Mesenteric fat pad (tissue), 1 donor: ENCODE data around the gene CAPN9. TPM values are rescaled to one million over a fixed set of nuclear protein-coding genes. Genes with fewer than 3 reads are reported as not detected.

Source experiments
- DNase-seq: peaks from one replicate; pipeline ENCODE4 v3.0.0-alpha.2; 2020; ENCODE audit warnings: low spot score
- total RNA-seq: library from RNA; stranded (reverse); fragmentation: NEBNext Ultra II Directional; extraction: Animal tissue kit (Norgen Biotek cat#: 25700); gene quantifications from one replicate; pipeline ENCODE4 v1.2.1, GENCODE V29; 2021
- donor health status: DM: yes; HTN: yes; CAD: no.

Gene CAPN9
- total RNA-seq, 1 donor from 2014 or later = not detected

DNA sequence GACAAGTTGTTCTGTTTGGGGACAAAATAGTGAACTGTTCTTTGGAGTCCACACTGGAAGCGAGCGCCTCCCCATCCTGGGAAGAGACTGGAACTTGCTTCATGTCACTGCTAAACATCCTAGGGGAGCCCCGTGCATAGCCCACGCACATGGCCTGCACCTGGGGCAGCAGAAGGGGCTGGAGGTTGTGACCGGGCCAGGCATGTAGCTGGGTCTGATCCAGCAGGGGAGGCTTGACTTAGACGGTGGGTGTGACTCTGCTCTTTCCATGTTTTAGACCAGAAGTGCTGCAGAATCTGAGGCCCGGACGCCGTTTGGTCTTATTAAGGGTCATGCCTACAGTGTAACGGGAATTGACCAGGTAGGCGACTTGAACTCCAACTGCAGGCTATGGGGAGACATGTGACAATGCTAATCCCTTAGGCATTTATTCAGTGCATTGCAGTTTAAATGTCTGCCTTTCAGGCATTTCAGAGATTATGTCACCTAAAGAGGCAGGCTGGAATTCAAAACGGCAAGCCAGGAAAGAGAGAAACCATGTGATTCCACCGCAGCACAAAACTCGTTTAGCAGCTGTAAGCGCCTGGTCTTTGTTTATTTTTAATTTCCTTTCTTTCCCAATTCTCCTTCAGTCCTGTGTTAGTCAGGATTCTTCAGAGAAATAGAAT is 21.8 kb downstream of the CAPN9 start:
- peak; percentile 72 for DNase-seq

DNA sequence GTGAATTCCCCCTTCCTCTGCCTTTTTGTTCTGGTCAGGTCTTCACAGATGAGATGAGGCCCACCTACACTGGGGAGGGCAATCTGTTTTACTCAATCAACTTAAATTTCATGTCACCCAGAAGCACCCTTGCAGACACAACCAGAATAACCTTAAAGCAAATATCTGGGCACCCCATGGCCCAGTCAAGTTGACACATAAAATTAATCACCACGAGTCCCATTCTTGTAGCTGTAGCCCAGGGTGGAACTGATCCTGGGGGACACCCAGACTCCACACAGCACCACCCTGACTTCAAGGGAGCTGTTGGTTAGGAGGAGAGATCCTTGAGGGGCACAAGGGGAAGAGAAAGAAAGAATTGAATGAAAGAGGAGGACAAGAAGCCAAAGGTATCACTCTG is 23.1 kb downstream of the CAPN9 start:
- DNase-seq = no peak

- DNase-seq = no peak
These were observed 24.7 kb downstream of the CAPN9 start for GRCh38 chr1:230771773-230772354.

DNA sequence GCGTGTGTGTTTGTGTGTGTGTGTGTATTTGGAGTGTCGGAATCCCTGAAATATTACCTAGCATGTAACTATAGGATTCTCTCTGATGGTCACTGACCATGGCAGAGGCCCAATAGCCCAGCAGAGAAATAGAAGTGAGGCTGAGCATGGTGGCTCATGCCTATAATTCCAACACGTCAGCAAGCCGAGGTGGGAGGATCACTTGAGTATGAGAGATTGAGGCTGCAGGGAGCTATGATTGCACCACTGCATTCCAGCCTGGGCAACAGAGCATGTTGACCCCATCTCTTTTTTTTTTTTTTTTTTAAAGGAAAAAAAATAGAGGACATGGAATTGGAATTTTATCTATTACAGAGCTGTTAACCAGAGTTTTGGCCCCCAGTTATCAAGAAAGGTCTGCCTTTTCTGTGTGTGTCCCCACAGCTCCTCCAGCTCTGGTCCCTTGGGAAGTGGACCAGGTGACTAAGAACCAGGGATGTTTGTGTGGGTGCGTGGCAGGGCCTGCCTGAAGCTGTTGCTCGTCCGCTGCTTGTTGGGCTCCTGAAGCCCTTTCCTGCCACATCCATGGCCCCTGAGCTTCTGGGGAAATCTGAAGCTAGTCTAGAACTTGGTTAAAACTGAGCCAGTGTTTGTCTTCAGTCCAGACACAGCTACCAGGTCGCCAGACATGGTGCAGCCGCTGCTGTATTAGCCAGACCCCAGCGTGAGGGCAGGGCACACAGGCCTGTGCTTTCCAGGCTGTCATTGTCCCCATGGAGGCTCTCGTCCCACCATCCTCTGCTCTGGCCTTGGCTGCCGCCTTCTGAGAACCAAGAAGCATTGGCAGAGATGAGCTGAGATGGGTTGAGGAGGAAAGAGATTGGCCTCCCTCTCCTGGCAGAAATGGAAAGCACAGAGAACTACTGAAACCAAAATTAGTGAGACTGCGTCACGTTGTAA is 25.5 kb downstream of the CAPN9 start:
- no peak for DNase-seq

- DNase-seq = no peak
These were observed 26.3 kb downstream of the CAPN9 start for GRCh38 chr1:230773396-230774033.

GRCh38 chr1:230778916-230779590 is 31.9 kb downstream of the CAPN9 start:
- peak; percentile 82 for DNase-seq

GRCh38 chr1:230781131-230781530 is 33.9 kb downstream of the CAPN9 start:
- DNase-seq = no peak

DNA sequence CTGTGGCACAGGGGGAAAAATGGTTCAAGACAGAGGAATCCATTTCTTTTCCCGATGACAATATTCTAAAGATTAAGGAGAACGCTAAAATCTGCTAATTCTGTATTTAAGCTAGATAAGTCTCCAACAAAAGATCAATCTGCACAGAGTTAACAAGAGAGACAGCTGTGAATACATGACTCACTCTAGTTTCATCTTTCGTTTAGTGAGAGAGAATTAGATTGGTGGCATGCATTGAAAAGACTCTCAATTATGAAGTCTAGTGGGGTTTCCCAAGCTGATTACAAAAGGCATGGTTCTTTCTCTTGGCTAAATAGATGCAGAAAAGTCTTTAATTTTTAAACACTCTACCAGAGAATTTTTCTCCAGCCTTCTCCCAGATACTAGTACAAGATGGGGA is 34.4 kb downstream of the CAPN9 start:
- no peak for DNase-seq

DNA sequence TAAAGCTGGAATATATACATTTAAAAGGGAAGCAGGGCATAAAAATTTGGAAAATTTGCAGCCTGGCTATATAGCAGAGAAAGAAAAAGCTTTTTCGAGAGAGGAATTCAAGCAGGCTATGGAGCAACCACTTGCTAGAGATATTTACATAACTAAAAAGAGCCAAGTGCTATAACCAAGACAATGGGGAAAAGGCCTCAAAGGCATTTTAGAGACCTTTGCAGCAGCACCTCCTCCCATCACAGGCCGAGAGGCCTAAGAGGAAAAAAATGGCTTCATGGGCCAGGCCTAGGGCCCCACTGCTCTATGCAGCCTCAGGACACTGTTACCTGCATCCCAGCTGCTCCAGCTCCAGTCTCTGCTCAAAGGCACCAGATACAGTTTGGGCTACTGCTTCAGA is 37.0 kb downstream of the CAPN9 start:
- no peak for DNase-seq

- DNase-seq = no peak
These were observed 38.6 kb downstream of the CAPN9 start for GRCh38 chr1:230785636-230786384.

GRCh38 chr1:230786385-230786753 is 39.2 kb downstream of the CAPN9 start:
- no peak for DNase-seq

DNA sequence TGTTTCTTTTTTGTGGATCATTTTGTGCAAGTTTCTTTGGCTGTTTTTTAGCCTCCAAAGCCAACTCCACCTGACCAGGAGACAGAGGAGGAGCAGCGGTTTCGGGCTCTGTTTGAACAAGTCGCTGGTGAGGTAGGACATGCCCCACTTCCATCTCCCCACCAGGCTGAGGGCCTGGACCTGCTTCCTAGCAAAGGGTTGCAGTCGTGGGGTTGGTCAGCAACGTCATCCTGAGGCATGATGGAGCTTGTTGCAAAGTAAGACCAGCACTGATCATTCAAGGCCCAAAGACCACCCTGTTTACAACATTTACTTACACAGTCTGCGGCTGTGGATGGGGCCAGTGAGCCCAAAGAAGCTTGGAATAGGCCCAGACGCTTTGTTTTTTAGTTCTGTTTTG is 40.3 kb downstream of the CAPN9 start:
- no peak for DNase-seq

DNA sequence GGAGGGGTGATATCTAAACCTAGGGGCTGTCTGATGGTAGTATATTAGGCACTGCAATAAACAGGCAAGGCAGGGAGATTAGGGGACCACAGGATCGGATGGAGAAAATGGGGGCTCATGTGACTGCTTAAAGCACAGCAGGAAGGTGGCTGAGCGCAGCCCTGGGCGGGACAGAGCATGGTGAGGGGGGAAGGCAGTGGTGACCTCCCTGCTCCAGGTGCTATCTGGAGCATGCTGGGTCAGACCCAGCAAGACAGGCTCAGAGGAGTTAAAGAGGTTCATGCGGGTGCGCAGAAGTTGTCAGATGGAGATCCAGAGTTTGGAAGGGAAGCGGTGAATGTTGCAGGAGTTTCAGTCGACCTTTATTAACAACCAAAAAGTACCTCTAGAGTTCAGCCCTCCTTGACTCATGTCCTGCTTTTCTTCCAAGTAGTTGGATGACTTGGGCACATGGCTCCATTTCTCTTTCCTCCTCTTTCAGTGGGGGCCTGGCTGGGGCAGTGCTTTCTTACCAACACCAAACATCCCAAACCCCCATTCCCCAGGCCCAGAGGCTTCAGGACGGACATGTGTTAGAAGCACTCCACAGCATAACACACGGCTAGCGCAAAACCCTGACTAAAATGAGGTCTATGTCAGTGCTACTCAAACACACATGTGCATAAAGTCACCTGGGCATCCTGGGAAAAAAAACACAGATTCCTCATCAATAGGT is 41.5 kb downstream of the CAPN9 start:
- DNase-seq = no peak

- no peak for DNase-seq
These were observed 42.8 kb downstream of the CAPN9 start for GRCh38 chr1:230790026-230790425.

GRCh38 chr1:230791986-230792564 is 44.9 kb downstream of the CAPN9 start:
- DNase-seq = no peak

DNA sequence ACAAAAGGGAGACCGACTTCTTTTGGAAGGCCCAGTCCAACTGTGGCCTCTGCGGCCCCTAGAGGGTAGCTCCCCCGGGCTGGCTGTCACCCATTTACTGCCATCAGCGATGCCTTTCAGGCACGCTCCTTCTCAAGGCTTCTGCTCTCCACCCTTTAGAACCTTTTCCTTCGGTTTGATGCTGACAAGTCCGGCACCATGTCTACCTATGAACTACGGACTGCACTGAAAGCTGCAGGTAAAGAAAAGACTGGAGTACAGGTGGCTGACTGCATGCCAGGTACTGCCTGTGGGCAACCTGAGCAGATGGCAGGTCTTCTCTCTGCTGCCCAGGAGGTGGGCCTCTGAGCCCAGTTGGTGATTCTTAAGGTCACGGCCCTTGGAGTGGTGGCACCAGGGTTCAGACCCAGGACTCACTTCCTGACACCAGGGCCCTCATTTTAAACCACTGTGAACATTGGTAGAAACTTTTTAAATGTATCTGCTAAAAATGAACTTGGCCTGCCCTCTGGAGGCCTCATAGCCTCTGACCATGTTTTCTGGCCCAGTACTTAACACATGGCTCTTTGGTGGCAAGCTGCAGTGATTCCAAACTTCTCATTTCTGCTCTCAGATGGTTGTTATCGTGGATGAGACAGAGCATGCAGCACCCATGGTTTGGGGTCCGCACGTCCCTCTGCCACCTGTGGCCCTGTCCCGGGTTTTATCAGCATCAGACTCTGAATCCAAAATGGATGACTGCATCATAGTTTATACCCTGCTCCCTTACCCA is 45.7 kb downstream of the CAPN9 start:
- no peak for DNase-seq

DNA sequence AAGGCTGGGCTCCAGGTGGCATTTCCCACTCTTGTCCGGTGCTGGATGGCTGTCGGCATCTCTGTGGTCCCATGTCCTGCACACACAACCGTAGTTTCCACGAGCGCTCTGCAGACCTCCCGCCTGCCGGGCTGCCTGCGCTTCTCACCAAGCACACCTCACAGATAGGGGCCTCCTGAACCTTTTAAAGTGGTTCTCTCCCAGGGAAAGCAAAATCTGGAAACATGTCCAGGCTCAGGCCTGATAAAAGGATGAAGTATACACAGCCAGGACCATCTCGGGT is 46.2 kb downstream of the CAPN9 start:
- no peak for DNase-seq

DNA sequence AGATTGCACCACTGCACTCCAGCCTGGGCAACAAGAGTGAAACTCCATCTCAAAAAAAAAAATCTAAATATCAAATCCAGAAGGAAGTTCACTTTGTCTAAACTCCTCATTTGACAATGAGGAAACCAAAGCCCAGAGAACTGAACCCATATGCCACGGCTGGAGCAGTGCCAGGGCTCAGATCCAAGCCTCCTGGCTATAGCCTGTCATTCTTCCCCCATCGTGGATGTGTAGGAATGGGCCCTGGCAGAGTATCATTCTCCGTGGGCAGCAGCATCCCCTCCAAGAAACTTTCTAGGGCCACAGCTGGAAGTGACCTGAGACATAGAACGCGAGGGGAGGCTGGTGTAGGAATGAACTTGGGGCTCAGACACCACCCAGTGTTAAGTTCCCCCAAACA is 47.2 kb downstream of the CAPN9 start:
- no peak for DNase-seq
